Right lobe of liver (tissue), 4 donors: Measurements from ENCODE around the gene FKBP15.

Experiments
- CTCF ChIP-seq, 4 donors: fragments of 200-600 bp in 3 of 4; fragments of 450-650 bp in 1 of 4; IDR thresholded peaks; one replicate each; pipeline versions ENCODE4 v1.5.1 to v1.8.0; 2016 to 2022; ENCODE audit warnings: antibody characterized with exemption in 4 of 4, mild to moderate bottlenecking in 2 of 4
- POLR2A ChIP-seq: fragments of 450-650 bp; IDR thresholded peaks from one replicate; pipeline ENCODE4 v1.6.1; 2017; ENCODE audit warnings: antibody characterized with exemption, mild to moderate bottlenecking
- donor health status: DM: no; HTN: no; CAD: no.
- donor health status: DM: no; HTN: no; CAD: no.
- donor health status: DM: no; HTN: yes; CAD: no.

GRCh38 chr9:113220467-113221002 lies 542 bp downstream of the FKBP15 start:
- no peak for TF ChIP-seq CTCF (IDR thresholded peaks at IDR 0.05)
- no peak for TF ChIP-seq POLR2A
